ENCODE results near the gene PTEN.
"Not testable (repeated sequence)": the region's sequence is repeated elsewhere in the genome, so short reads cannot be mapped to it uniquely, and the experiment has no call there.

Gene PTEN

GRCh38 chr10:87842220-87842641 lies 21.2 kb upstream of the PTEN start:
- H3K4me3 ChIP-seq (ENCODE audit: low read depth, low read length), result no peak overlapping the region
- no peak for TF ChIP-seq CTCF (IDR thresholded peaks at IDR 0.05; ENCODE audit: low read depth, low read length)

GRCh38 chr10:87842776-87843497 lies 20.5 kb upstream of the PTEN start:
- TF ChIP-seq CTCF (IDR thresholded peaks at IDR 0.05; ENCODE audit: low read depth, low read length), result no peak
- H3K4me3 ChIP-seq (ENCODE audit: low read depth, low read length), result no peak overlapping the region

- TF ChIP-seq CTCF (IDR thresholded peaks at IDR 0.05; ENCODE audit: low read depth, low read length), result no peak
- no peak overlapping the region for H3K4me3 ChIP-seq (ENCODE audit: low read depth, low read length)
Measured at GRCh38 chr10:87843714-87844113, 19.7 kb upstream of the PTEN start.

- no peak for TF ChIP-seq CTCF (IDR thresholded peaks at IDR 0.05; ENCODE audit: low read depth, low read length)
- no peak overlapping the region for H3K4me3 ChIP-seq (ENCODE audit: low read depth, low read length)
Measured at GRCh38 chr10:87844837-87845623, 18.4 kb upstream of the PTEN start.

- TF ChIP-seq CTCF (IDR thresholded peaks at IDR 0.05; ENCODE audit: low read depth, low read length), result no peak
- H3K4me3 ChIP-seq (ENCODE audit: low read depth, low read length), result no peak overlapping the region
Measured at GRCh38 chr10:87845624-87845998, 17.8 kb upstream of the PTEN start.

- no peak for TF ChIP-seq CTCF (IDR thresholded peaks at IDR 0.05; ENCODE audit: low read depth, low read length)
- no peak overlapping the region for H3K4me3 ChIP-seq (ENCODE audit: low read depth, low read length)
Measured at GRCh38 chr10:87846023-87846422, 17.4 kb upstream of the PTEN start.

- not testable (repeated sequence) for H3K4me3 ChIP-seq (ENCODE audit: low read depth, low read length)
Measured at GRCh38 chr10:87846711-87847110, 16.7 kb upstream of the PTEN start.
